PFSK-1 (cell line): ENCODE data around the gene DIP2B.

Source experiments
- POLR2AphosphoS5 ChIP-seq: IDR thresholded peaks from 2 replicates; pipeline ENCODE4 v1.6.1; 2012; ENCODE audit warnings: low read depth, mild to moderate bottlenecking, control low read depth, low read length, moderate library complexity
- TAF1 ChIP-seq: IDR thresholded peaks from 2 replicates; pipeline ENCODE4 v1.6.1; 2012; ENCODE audit warnings: low read length, control low read depth, borderline replicate concordance; ENCODE audit not compliant: insufficient read depth
- TF ChIP-seq, protein P1 (sequence below), 2 experiments: IDR thresholded peaks; 2 replicates each; pipeline versions ENCODE4 v1.6.1 to v1.8.0; 2011 to 2012; ENCODE audit warnings: low read depth in 2 of 2, low read length in 2 of 2, control low read depth in 1 of 2, inconsistent platforms in 1 of 2, mild to moderate bottlenecking in 1 of 2, moderate library complexity in 1 of 2; ENCODE audit not compliant: insufficient read depth in 1 of 2

DNA sequence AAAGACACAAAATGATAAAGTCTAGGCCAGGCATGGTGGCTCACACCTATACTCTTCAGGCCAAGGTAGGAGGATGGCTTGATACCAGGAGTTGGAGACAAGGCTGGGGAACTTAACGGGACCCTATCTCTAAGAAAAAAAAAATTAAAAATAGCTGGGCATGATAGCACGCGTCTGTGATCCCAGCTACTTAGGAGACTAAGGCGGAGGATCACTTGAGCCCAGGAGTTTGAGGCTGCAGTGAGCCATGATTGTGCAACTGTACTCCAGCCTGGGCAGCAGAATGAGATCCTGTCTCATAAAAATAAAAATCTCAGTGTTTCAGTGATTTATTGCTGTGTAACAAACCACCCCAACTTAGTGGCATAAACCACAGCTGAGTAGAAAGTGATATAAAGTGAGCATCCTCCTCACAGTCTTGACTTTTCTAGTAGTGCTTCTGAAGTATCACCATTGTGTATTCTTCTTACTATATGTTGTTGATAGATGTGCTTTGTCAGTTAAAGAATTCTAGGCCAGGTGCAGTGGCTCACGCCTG lies 248.5 kb downstream of the DIP2B start:
- TF ChIP-seq POLR2AphosphoS5 (no peak), TAF1 (no peak)
- TF ChIP-seq, protein P1, sequence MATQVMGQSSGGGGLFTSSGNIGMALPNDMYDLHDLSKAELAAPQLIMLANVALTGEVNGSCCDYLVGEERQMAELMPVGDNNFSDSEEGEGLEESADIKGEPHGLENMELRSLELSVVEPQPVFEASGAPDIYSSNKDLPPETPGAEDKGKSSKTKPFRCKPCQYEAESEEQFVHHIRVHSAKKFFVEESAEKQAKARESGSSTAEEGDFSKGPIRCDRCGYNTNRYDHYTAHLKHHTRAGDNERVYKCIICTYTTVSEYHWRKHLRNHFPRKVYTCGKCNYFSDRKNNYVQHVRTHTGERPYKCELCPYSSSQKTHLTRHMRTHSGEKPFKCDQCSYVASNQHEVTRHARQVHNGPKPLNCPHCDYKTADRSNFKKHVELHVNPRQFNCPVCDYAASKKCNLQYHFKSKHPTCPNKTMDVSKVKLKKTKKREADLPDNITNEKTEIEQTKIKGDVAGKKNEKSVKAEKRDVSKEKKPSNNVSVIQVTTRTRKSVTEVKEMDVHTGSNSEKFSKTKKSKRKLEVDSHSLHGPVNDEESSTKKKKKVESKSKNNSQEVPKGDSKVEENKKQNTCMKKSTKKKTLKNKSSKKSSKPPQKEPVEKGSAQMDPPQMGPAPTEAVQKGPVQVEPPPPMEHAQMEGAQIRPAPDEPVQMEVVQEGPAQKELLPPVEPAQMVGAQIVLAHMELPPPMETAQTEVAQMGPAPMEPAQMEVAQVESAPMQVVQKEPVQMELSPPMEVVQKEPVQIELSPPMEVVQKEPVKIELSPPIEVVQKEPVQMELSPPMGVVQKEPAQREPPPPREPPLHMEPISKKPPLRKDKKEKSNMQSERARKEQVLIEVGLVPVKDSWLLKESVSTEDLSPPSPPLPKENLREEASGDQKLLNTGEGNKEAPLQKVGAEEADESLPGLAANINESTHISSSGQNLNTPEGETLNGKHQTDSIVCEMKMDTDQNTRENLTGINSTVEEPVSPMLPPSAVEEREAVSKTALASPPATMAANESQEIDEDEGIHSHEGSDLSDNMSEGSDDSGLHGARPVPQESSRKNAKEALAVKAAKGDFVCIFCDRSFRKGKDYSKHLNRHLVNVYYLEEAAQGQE (IDR thresholded peaks at IDR 0.05; ENCODE audit: insufficient read depth in 1 of 2, low read depth in 2 of 2, low read length in 2 of 2): no peak
